ENCODE results near the gene ARPC5L.

GRCh38 chr9:124835026-124835557 lies 26.8 kb upstream of the ARPC5L start:
- TF ChIP-seq CTCF (IDR thresholded peaks at IDR 0.05) (no peak), POLR2A (IDR thresholded peaks at IDR 0.05) (no peak)

Measured in right lobe of liver (tissue), 4 donors.